NCI-H128 (cell line): Measurements from ENCODE around the gene PCDHB10.
"Not testable (repeated sequence)": the region's sequence is repeated elsewhere in the genome, so short reads cannot be mapped to it uniquely, and the experiment has no call there.

Experiments used
- DNase-seq: peaks from one replicate; lab custom pipeline; 2025; ENCODE audit not compliant: unreplicated experiment; lab: John Stamatoyannopoulos, UW

PCDHB10 gene

DNA sequence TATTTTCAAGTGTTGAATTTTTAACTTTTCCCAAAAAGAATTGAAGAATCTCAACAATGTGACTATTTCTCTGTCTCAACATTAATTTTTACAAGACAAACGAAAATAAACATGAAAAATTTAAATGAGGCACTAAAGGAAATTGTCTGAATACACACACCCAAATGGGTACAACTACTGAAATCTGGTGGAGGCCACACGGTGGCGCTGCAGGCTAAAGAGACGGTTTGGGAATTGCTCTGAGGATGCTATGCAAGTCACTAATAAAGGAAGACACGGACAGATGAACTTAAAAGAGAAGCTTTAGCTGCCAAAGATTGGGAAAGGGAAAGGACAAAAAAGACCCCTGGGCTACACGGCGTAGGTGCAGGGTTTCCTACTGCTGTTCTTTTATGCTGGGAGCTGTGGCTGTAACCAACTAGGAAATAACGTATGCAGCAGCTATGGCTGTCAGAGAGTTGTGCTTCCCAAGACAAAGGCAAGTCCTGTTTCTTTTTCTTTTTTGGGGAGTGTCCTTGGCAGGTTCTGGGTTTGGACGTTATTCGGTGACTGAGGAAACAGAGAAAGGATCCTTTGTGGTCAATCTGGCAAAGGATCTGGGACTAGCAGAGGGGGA is at the start of gene PCDHB10:
TSS of gene PCDHB10 (plus strand) at position 244 of the 616 bp plus-strand sequence. CDS start at position 444, 200 bp downstream.
- no peak for DNase-seq

- DNase-seq: no peak
Measured at GRCh38 chr5:141149812-141150211, 42.3 kb upstream of the PCDHB10 start, which contains the start of gene PCDHB6. PCDHB6 (plus strand) TSS chr5:141150057; CDS start chr5:141150258, 201 bp downstream.

GRCh38 chr5:141150224-141150992 is 41.7 kb upstream of the PCDHB10 start:
- no peak for DNase-seq

- no peak for DNase-seq
Measured at GRCh38 chr5:141150993-141151325, 41.2 kb upstream of the PCDHB10 start.

DNA sequence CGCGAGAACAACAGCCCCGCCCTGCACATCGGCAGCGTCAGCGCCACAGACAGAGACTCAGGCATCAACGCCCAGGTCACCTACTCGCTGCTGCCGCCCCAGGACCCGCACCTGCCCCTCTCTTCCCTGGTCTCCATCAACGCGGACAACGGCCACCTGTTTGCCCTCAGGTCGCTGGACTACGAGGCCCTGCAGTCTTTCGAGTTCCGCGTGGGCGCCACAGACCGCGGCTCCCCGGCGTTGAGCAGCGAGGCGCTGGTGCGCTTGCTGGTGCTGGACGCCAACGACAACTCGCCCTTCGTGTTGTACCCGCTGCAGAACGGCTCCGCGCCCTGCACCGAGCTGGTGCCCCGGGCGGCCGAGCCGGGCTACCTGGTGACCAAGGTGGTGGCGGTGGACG is 40.5 kb upstream of the PCDHB10 start:
- DNase-seq: not testable (repeated sequence)

DNA sequence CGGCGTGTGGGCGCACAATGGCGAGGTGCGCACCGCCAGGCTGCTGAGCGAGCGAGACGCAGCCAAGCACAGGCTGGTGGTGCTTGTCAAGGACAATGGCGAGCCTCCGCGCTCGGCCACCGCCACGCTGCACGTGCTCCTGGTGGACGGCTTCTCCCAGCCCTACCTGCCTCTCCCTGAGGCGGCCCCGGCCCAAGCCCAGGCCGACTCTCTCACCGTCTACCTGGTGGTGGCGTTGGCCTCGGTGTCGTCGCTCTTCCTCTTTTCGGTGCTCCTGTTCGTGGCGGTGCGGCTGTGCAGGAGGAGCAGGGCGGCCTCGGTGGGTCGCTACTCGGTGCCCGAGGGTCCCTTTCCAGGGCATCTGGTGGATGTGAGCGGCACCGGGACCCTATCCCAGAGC is 40.1 kb upstream of the PCDHB10 start:
- not testable (repeated sequence) for DNase-seq

GRCh38 chr5:141155540-141156374 is 36.4 kb upstream of the PCDHB10 start:
- no peak for DNase-seq

GRCh38 chr5:141157356-141157755 is 34.8 kb upstream of the PCDHB10 start:
- DNase-seq: not testable (repeated sequence)

DNA sequence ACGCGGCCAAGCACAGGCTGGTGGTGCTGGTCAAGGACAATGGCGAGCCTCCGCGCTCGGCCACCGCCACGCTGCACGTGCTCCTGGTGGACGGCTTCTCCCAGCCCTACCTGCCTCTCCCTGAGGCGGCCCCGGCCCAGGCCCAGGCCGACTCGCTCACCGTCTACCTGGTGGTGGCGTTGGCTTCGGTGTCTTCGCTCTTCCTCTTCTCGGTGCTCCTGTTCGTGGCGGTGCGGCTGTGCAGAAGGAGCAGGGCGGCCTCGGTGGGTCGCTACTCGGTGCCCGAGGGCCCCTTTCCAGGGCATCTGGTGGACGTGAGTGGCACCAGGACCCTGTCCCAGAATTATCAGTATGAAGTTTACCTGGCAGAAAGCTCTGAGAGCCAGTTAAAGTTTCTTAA is 34.3 kb upstream of the PCDHB10 start:
- DNase-seq: not testable (repeated sequence)

DNA sequence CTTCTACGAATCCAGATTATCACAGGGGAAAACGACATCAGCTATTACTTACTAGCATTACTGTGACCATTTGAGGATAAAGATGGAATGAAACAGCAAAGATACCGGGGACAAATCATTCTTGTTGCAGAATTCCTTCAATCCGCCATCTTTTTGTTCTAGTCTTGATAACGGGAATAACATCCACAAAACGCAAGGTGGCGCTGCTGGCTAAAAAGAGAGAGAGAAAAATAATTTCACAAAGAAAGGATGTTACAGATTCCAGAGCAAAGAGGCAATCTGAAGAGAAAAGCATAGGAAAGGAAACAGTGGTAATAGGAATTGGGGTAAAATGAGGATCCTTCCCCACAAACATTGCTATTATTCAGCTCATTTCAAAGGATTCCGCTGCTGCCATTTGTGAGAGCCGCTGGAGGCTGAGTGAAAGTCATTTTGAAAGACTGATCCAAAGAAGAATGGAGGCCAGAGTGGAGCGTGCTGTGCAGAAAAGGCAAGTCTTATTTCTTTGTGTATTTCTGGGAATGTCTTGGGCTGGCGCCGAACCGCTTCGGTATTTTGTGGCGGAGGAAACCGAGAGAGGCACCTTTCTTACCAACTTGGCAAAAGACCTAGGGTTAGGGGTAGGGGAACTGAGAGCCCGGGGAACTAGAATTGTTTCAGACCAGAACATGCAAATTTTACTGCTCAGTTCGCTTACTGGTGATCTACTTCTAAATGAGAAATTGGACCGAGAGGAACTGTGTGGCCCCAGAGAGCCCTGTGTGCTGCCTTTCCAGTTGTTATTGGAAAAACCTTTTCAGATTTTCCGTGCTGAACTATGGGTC is 19.6 kb upstream of the PCDHB10 start, which contains the start of gene PCDHB7:
TSS of gene PCDHB7 (plus strand) at position 264 of the 824 bp plus-strand sequence. CDS start at position 456, 192 bp downstream.
- DNase-seq: no peak

GRCh38 chr5:141174291-141175104 is 17.7 kb upstream of the PCDHB10 start:
- not testable (repeated sequence) for DNase-seq

- no peak for DNase-seq
Measured at GRCh38 chr5:141175933-141176332, 16.2 kb upstream of the PCDHB10 start.

GRCh38 chr5:141177577-141178191 is 14.5 kb upstream of the PCDHB10 start, which contains the start of gene PCDHB8:
PCDHB8 (plus strand) TSS chr5:141177790; CDS start chr5:141178035, 245 bp downstream.
- DNase-seq: not testable (repeated sequence)

DNA sequence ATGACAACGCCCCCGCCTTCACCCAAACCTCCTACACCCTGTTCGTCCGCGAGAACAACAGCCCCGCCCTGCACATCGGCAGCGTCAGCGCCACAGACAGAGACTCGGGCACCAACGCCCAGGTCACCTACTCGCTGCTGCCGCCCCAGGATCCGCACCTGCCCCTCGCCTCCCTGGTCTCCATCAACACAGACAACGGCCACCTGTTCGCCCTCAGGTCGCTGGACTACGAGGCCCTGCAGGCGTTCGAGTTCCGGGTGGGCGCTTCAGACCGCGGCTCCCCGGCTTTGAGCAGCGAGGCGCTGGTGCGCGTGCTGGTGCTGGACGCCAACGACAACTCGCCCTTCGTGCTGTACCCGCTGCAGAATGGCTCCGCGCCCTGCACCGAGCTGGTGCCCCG is 12.8 kb upstream of the PCDHB10 start:
- not testable (repeated sequence) for DNase-seq

DNA sequence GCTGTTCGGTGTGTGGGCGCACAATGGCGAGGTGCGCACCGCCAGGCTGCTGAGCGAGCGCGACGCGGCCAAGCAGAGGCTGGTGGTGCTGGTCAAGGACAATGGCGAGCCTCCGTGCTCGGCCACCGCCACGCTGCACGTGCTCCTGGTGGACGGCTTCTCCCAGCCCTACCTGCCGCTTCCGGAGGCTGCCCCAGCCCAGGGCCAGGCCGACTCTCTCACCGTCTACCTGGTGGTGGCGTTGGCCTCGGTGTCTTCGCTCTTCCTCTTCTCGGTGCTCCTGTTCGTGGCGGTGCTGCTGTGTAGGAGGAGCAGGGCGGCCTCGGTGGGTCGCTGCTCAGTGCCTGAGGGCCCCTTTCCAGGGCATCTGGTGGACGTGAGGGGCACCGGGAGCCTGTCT is 12.3 kb upstream of the PCDHB10 start:
- not testable (repeated sequence) for DNase-seq

- no peak for DNase-seq
Measured at GRCh38 chr5:141180313-141180712, 11.8 kb upstream of the PCDHB10 start.

- no peak for DNase-seq
Measured at GRCh38 chr5:141182248-141182647, 9.9 kb upstream of the PCDHB10 start, which contains the start of gene PCDHB16. PCDHB16 (plus strand) TSS chr5:141182387; CDS start chr5:141182560, 173 bp downstream.

- DNase-seq: not testable (repeated sequence)
Measured at GRCh38 chr5:141184117-141184855, 7.9 kb upstream of the PCDHB10 start.
